IMR-90 (cell line): Measurements from ENCODE around the gene MYO9A.

Source experiments
- CEBPB ChIP-seq: IDR thresholded peaks from 2 replicates; pipeline ENCODE4 v1.6.1; 2012; ENCODE audit warnings: low read depth, low read length, improper control_type of control experiment
- CHD1 ChIP-seq: IDR thresholded peaks from 2 replicates; pipeline ENCODE4 v1.6.1; 2012; ENCODE audit warnings: low read depth, low read length, improper control_type of control experiment
- FOS ChIP-seq: fragments of 150-350 bp; IDR thresholded peaks from 2 replicates; pipeline ENCODE4 v1.6.1; 2016; ENCODE audit warnings: low read depth, low read length
- MXI1 ChIP-seq: IDR thresholded peaks from 2 replicates; pipeline ENCODE4 v1.6.1; 2012; ENCODE audit warnings: low read depth, mild to moderate bottlenecking, low read length, moderate library complexity, borderline replicate concordance
- POLR2A ChIP-seq: IDR thresholded peaks from 2 replicates; pipeline ENCODE4 v1.6.1; 2012; ENCODE audit warnings: mild to moderate bottlenecking, low read depth, low read length
- RAD21 ChIP-seq: IDR thresholded peaks from 2 replicates; pipeline ENCODE4 v1.6.1; 2012; ENCODE audit warnings: low read length, improper control_type of control experiment
- RCOR1 ChIP-seq: IDR thresholded peaks from 2 replicates; pipeline ENCODE4 v1.6.1; 2012; ENCODE audit warnings: mild to moderate bottlenecking, low read length, improper control_type of control experiment; ENCODE audit not compliant: insufficient replicate concordance
- SMC3 ChIP-seq: fragments of 150-350 bp; IDR thresholded peaks from 2 replicates; pipeline ENCODE4 v1.6.1; 2016; ENCODE audit warnings: low read depth, mild to moderate bottlenecking, antibody characterized with exemption, low read length, moderate library complexity
- TF ChIP-seq, protein P1 (sequence below): conservative IDR thresholded peaks from 2 replicates; pipeline ENCODE4 v1.5.1; 2012; ENCODE audit warnings: mild to moderate bottlenecking, low read depth, low read length, improper control_type of control experiment
- TF ChIP-seq, protein P2 (sequence below): fragments of 150-350 bp; IDR thresholded peaks from 2 replicates; pipeline ENCODE4 v1.6.1; 2016; ENCODE audit warnings: low read depth, mild to moderate bottlenecking, low read length, moderate library complexity, borderline replicate concordance
- TF ChIP-seq, protein P3 (sequence below): fragments of 150-350 bp; IDR thresholded peaks from 2 replicates; pipeline ENCODE4 v1.6.1; 2017; ENCODE audit warnings: mild to moderate bottlenecking, antibody characterized with exemption, low read length, low read depth

DNA sequence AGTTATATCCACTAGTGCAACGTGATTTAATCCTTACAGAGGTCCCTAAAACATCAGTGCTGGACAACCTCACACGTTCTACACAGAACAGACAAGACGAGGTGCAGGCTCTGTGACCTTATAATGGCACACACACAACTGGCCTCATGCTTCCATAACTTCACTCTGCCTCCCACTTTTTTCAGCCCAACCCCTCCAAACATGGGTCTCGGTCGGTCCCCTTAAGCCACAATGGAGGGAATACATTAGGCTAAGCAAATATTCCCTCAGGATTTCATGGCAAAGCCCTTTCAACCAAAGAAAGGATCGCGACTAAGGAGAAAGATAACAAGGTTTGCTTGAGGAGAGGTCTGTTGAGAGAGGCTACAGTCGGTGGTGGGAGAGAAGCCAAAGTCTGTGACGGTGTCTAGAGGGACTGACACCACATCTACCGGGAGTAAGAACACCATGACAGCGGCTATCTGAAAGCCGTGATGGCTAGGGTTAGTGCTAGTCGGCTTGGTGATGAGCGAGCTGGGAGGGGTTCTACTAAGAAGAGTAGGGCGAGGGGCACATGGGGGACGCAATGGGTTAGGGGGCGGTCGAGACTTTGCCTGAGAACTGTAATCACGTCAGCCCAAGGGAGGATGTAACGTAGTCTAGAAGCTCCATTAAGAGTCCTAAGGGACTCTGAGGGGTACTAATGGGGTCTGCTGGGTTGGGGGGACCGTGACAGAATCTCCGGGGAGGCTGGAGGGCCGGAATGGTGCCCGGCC is 1.0 kb downstream of the MYO9A start:
- TF ChIP-seq, protein P1, sequence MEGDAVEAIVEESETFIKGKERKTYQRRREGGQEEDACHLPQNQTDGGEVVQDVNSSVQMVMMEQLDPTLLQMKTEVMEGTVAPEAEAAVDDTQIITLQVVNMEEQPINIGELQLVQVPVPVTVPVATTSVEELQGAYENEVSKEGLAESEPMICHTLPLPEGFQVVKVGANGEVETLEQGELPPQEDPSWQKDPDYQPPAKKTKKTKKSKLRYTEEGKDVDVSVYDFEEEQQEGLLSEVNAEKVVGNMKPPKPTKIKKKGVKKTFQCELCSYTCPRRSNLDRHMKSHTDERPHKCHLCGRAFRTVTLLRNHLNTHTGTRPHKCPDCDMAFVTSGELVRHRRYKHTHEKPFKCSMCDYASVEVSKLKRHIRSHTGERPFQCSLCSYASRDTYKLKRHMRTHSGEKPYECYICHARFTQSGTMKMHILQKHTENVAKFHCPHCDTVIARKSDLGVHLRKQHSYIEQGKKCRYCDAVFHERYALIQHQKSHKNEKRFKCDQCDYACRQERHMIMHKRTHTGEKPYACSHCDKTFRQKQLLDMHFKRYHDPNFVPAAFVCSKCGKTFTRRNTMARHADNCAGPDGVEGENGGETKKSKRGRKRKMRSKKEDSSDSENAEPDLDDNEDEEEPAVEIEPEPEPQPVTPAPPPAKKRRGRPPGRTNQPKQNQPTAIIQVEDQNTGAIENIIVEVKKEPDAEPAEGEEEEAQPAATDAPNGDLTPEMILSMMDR, result no peak
- no peak for TF ChIP-seq SMC3
- no peak for TF ChIP-seq CEBPB
- no peak for TF ChIP-seq RAD21
- no peak for TF ChIP-seq POLR2A
- TF ChIP-seq FOS, result no peak
- no peak for TF ChIP-seq RCOR1
- TF ChIP-seq CHD1, result no peak
- TF ChIP-seq MXI1, result no peak
- TF ChIP-seq, protein P2, sequence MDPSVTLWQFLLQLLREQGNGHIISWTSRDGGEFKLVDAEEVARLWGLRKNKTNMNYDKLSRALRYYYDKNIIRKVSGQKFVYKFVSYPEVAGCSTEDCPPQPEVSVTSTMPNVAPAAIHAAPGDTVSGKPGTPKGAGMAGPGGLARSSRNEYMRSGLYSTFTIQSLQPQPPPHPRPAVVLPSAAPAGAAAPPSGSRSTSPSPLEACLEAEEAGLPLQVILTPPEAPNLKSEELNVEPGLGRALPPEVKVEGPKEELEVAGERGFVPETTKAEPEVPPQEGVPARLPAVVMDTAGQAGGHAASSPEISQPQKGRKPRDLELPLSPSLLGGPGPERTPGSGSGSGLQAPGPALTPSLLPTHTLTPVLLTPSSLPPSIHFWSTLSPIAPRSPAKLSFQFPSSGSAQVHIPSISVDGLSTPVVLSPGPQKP, result no peak
- TF ChIP-seq, protein P3, sequence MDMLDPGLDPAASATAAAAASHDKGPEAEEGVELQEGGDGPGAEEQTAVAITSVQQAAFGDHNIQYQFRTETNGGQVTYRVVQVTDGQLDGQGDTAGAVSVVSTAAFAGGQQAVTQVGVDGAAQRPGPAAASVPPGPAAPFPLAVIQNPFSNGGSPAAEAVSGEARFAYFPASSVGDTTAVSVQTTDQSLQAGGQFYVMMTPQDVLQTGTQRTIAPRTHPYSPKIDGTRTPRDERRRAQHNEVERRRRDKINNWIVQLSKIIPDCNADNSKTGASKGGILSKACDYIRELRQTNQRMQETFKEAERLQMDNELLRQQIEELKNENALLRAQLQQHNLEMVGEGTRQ, result no peak
